Fibroblast of skin of right biceps (primary cell): ENCODE data around the gene OTX2.

ENCODE experiments used
- DNase-seq: peaks from one replicate; pipeline ENCODE4 v3.0.0-alpha.2; 2013

OTX2 gene

GRCh38 chr14:56810147-56810719 lies at the start of gene OTX2:
Gene OTX2, minus strand, starts transcription at chr14:56810479. Its CDS starts 5,023 bp downstream, at chr14:56805456.
- no peak for DNase-seq

- DNase-seq: no peak
These were observed 48.1 kb upstream of the OTX2 start for GRCh38 chr14:56858422-56858821.

GRCh38 chr14:56857216-56857615 lies 46.9 kb upstream of the OTX2 start:
- no peak for DNase-seq

GRCh38 chr14:56855891-56856461 lies 45.7 kb upstream of the OTX2 start:
- no peak for DNase-seq

GRCh38 chr14:56854325-56854724 lies 44.0 kb upstream of the OTX2 start:
- no peak for DNase-seq

GRCh38 chr14:56846970-56847930 lies 37.0 kb upstream of the OTX2 start:
- no peak for DNase-seq

GRCh38 chr14:56844406-56845002 lies 34.2 kb upstream of the OTX2 start:
- no peak for DNase-seq

GRCh38 chr14:56841611-56842010 lies 31.3 kb upstream of the OTX2 start:
- DNase-seq: no peak

- no peak for DNase-seq
These were observed 29.9 kb upstream of the OTX2 start for GRCh38 chr14:56840221-56840620.

- no peak for DNase-seq
These were observed 18.9 kb upstream of the OTX2 start for GRCh38 chr14:56829151-56829550.

GRCh38 chr14:56826214-56826613 lies 15.9 kb upstream of the OTX2 start:
- no peak for DNase-seq

GRCh38 chr14:56821805-56822610 lies 11.7 kb upstream of the OTX2 start:
- no peak for DNase-seq

GRCh38 chr14:56821177-56821576 lies 10.9 kb upstream of the OTX2 start:
- DNase-seq: no peak

GRCh38 chr14:56817396-56817921 lies 7.2 kb upstream of the OTX2 start:
- no peak for DNase-seq

- no peak for DNase-seq
These were observed 6.5 kb upstream of the OTX2 start for GRCh38 chr14:56816574-56817391.

- DNase-seq: no peak
These were observed 5.5 kb upstream of the OTX2 start for GRCh38 chr14:56815745-56816144.

- no peak for DNase-seq
These were observed 4.9 kb upstream of the OTX2 start for GRCh38 chr14:56814969-56815700.

- no peak for DNase-seq
These were observed 4.3 kb upstream of the OTX2 start for GRCh38 chr14:56814519-56814959.

- DNase-seq: no peak
These were observed 2.9 kb upstream of the OTX2 start for GRCh38 chr14:56813143-56813551.

- DNase-seq: no peak
These were observed 2.3 kb upstream of the OTX2 start for GRCh38 chr14:56812364-56813141.
